OCI-LY1 (cell line): ENCODE data around the gene KDM3B.

Experiments used
- H2AFZ ChIP-seq: fragments of 200-600 bp; sonication (generic), shearing (Covaris generic); 2 replicates; pipeline ENCODE4 v1.6.0; 2014; ENCODE audit warnings: antibody characterized with exemption, mild to moderate bottlenecking, low read length
- H3F3A ChIP-seq: fragments of 200-600 bp; sonication (generic), shearing (Covaris generic); 2 replicates; pipeline ENCODE4 v1.6.0; 2014; ENCODE audit warnings: mild to moderate bottlenecking, antibody characterized with exemption, low read length, moderate library complexity; ENCODE audit not compliant: insufficient read depth
- H3K27ac ChIP-seq: fragments of 200-600 bp; sonication (generic); 2 replicates; pipeline ENCODE4 v1.5.1; 2014; ENCODE audit warnings: low read length, mixed run types, mild to moderate bottlenecking, low read depth; ENCODE audit not compliant: poor library complexity, severe bottlenecking
- H3K27me3 ChIP-seq: fragments of 200-600 bp; sonication (generic); 2 replicates; pipeline ENCODE4 v1.6.0; 2014; ENCODE audit warnings: antibody characterized with exemption, mild to moderate bottlenecking, low read length, moderate library complexity; ENCODE audit not compliant: insufficient read depth
- H3K36me3 ChIP-seq: fragments of 200-600 bp; sonication (generic); 2 replicates; pipeline ENCODE4 v1.6.1; 2014; ENCODE audit warnings: mild to moderate bottlenecking, antibody characterized with exemption, low read length, moderate library complexity, mixed read lengths; ENCODE audit not compliant: insufficient read depth
- H3K4me1 ChIP-seq: fragments of 200-600 bp; sonication (generic); 2 replicates; pipeline ENCODE4 v1.5.1; 2014; ENCODE audit warnings: mild to moderate bottlenecking, low read length, moderate library complexity; ENCODE audit not compliant: insufficient read depth, severe bottlenecking
- H3K4me2 ChIP-seq: fragments of 200-600 bp; sonication (generic), shearing (Covaris generic); 2 replicates; pipeline ENCODE4 v1.6.1; 2014; ENCODE audit warnings: low read length
- H3K4me3 ChIP-seq: fragments of 200-600 bp; sonication (generic); 2 replicates; pipeline ENCODE4 v1.5.1; 2014; ENCODE audit warnings: low read length, low read depth, mild to moderate bottlenecking, mixed read lengths; ENCODE audit not compliant: poor library complexity, severe bottlenecking
- H3K79me2 ChIP-seq: fragments of 200-600 bp; shearing (Covaris generic); 2 replicates; pipeline ENCODE4 v1.6.1; 2016; ENCODE audit warnings: mixed run types, low read length, mixed read lengths; ENCODE audit not compliant: insufficient read depth
- H3K9ac ChIP-seq: fragments of 200-600 bp; sonication (generic), shearing (Covaris generic); 2 replicates; pipeline ENCODE4 v1.6.1; 2014; ENCODE audit warnings: mild to moderate bottlenecking, low read length, mixed read lengths
- H3K9me2 ChIP-seq: fragments of 200-600 bp; sonication (generic), shearing (Covaris generic); 2 replicates; pipeline ENCODE4 v1.6.1; 2014; ENCODE audit warnings: low read depth, mild to moderate bottlenecking, low read length, mixed read lengths
- H3K9me3 ChIP-seq: fragments of 200-600 bp; shearing (Covaris generic); 2 replicates; pipeline ENCODE4 v1.6.1; 2014; ENCODE audit warnings: low read length, mixed read lengths
- H4K20me1 ChIP-seq: fragments of 200-600 bp; sonication (generic), shearing (Covaris generic); 2 replicates; pipeline ENCODE4 v1.6.0; 2016; ENCODE audit warnings: mild to moderate bottlenecking, low read length; ENCODE audit not compliant: insufficient read depth
- CTCF ChIP-seq: fragments of 200-600 bp; sonication (generic), shearing (Covaris generic); IDR thresholded peaks from 2 replicates; pipeline ENCODE4 v1.5.1; 2017; ENCODE audit warnings: mild to moderate bottlenecking, antibody characterized with exemption, low read length, moderate library complexity, mixed read lengths
- EZH2 ChIP-seq: fragments of 200-600 bp; sonication (generic), shearing (Covaris generic); IDR thresholded peaks from 2 replicates; pipeline ENCODE4 v1.8.0; 2017; ENCODE audit warnings: borderline replicate concordance, mixed run types, mild to moderate bottlenecking, antibody characterized with exemption, low read length, moderate library complexity, mixed read lengths

Gene KDM3B

GRCh38 chr5:138468966-138469539 lies 116.6 kb downstream of the KDM3B start:
- peaks cover 8% of the 10 kb centered on the region for H3K4me1 ChIP-seq
- H3K27me3 ChIP-seq: no peaks in the 10 kb centered on the region
- H3K9me3 ChIP-seq: no peaks in the 10 kb centered on the region
- no peaks in the 10 kb centered on the region for H3F3A ChIP-seq
- no peaks in the 10 kb centered on the region for H3K36me3 ChIP-seq
- H3K9me2 ChIP-seq: no peaks in the 10 kb centered on the region
- H3K79me2 ChIP-seq: no peaks in the 10 kb centered on the region
- no peaks in the 10 kb centered on the region for H4K20me1 ChIP-seq
- H3K9ac ChIP-seq: no peak overlapping the region
- no peak overlapping the region for H3K27ac ChIP-seq
- H2AFZ ChIP-seq: no peak overlapping the region
- no peak overlapping the region for H3K4me3 ChIP-seq
- H3K4me2 ChIP-seq: no peak overlapping the region
- TF ChIP-seq CTCF (no peak), EZH2 (no peak)

- Histone ChIP-seq H3K79me2 (no peaks in the 10 kb centered on the region), H2AFZ (no peak overlapping the region), H3K36me3 (no peaks in the 10 kb centered on the region), H3K27me3 (no peaks in the 10 kb centered on the region), H4K20me1 (no peaks in the 10 kb centered on the region), H3K9me3 (no peaks in the 10 kb centered on the region), H3K27ac (no peak overlapping the region), H3K9ac (no peak overlapping the region), H3K4me1 (peaks cover 8% of the 10 kb centered on the region), H3K4me2 (no peak overlapping the region), H3K9me2 (no peaks in the 10 kb centered on the region), H3F3A (no peaks in the 10 kb centered on the region), H3K4me3 (no peak overlapping the region)
- TF ChIP-seq EZH2: no peak
- no peak for TF ChIP-seq CTCF
Measured at GRCh38 chr5:138469540-138470321, 117.2 kb downstream of the KDM3B start.

GRCh38 chr5:138470322-138471051 lies 118.0 kb downstream of the KDM3B start:
- H3K4me1 ChIP-seq: peaks cover 8% of the 10 kb centered on the region
- H3K4me3 ChIP-seq: no peak overlapping the region
- no peaks in the 10 kb centered on the region for H3K27me3 ChIP-seq
- H3F3A ChIP-seq: no peaks in the 10 kb centered on the region
- H3K4me2 ChIP-seq: no peak overlapping the region
- no peaks in the 10 kb centered on the region for H3K9me2 ChIP-seq
- no peak overlapping the region for H3K9ac ChIP-seq
- H3K9me3 ChIP-seq: no peaks in the 10 kb centered on the region
- H4K20me1 ChIP-seq: no peaks in the 10 kb centered on the region
- no peaks in the 10 kb centered on the region for H3K36me3 ChIP-seq
- no peak overlapping the region for H2AFZ ChIP-seq
- TF ChIP-seq EZH2: no peak
- no peak for TF ChIP-seq CTCF
- no peaks in the 10 kb centered on the region for H3K79me2 ChIP-seq
- H3K27ac ChIP-seq: no peak overlapping the region
